ENCODE data around the gene EPC2.
"Not testable (repeated sequence)": the region's sequence is repeated elsewhere in the genome, so short reads cannot be mapped to it uniquely, and the experiment has no call there.

Gene EPC2

GRCh38 chr2:148721991-148722777 lies 77.6 kb downstream of the EPC2 start:
- no peak for DNase-seq (ENCODE audit: low read depth)

GRCh38 chr2:148725564-148725963 lies 81.0 kb downstream of the EPC2 start:
- no peak for DNase-seq (ENCODE audit: low read depth)

GRCh38 chr2:148726228-148726627 lies 81.7 kb downstream of the EPC2 start:
- no peak for DNase-seq (ENCODE audit: low read depth)

- DNase-seq (ENCODE audit: low read depth), result no peak
Observed at GRCh38 chr2:148730085-148730484, 85.5 kb downstream of the EPC2 start.

- no peak for DNase-seq (ENCODE audit: low read depth)
Observed at GRCh38 chr2:148737742-148738141, 93.2 kb downstream of the EPC2 start.

GRCh38 chr2:148739454-148740105 lies 95.0 kb downstream of the EPC2 start:
- no peak for DNase-seq (ENCODE audit: low read depth)

- DNase-seq (ENCODE audit: low read depth), result no peak
Observed at GRCh38 chr2:148742373-148742772, 97.8 kb downstream of the EPC2 start.

GRCh38 chr2:148745151-148745851 lies 100.8 kb downstream of the EPC2 start:
- no peak for DNase-seq (ENCODE audit: low read depth)

- DNase-seq (ENCODE audit: low read depth), result no peak
Observed at GRCh38 chr2:148746973-148747372, 102.4 kb downstream of the EPC2 start.

- DNase-seq (ENCODE audit: low read depth), result no peak
Observed at GRCh38 chr2:148751907-148752306, 107.4 kb downstream of the EPC2 start.

GRCh38 chr2:148752977-148753376 lies 108.4 kb downstream of the EPC2 start:
- no peak for DNase-seq (ENCODE audit: low read depth)

GRCh38 chr2:148754864-148755263 lies 110.3 kb downstream of the EPC2 start:
- DNase-seq (ENCODE audit: low read depth), result no peak

GRCh38 chr2:148756292-148756975 lies 111.9 kb downstream of the EPC2 start:
- no peak for DNase-seq (ENCODE audit: low read depth)

GRCh38 chr2:148764815-148765214 lies 120.3 kb downstream of the EPC2 start:
- DNase-seq (ENCODE audit: low read depth), result no peak

- DNase-seq (ENCODE audit: low read depth), result no peak
Observed at GRCh38 chr2:148770047-148770446, 125.5 kb downstream of the EPC2 start.

- no peak for DNase-seq (ENCODE audit: low read depth)
Observed at GRCh38 chr2:148781544-148781943, 137.0 kb downstream of the EPC2 start.

- no peak for DNase-seq (ENCODE audit: low read depth)
Observed at GRCh38 chr2:148789059-148789458, 144.5 kb downstream of the EPC2 start.

GRCh38 chr2:148790172-148790571 lies 145.6 kb downstream of the EPC2 start:
- not testable (repeated sequence) for DNase-seq (ENCODE audit: low read depth)

- DNase-seq (ENCODE audit: low read depth), result no peak
Observed at GRCh38 chr2:148794558-148794957, 150.0 kb downstream of the EPC2 start.

GRCh38 chr2:148796735-148797512 lies 152.4 kb downstream of the EPC2 start:
- no peak for DNase-seq (ENCODE audit: low read depth)

- DNase-seq (ENCODE audit: low read depth), result no peak
Observed at GRCh38 chr2:148802448-148803220, 158.1 kb downstream of the EPC2 start.

Data from activated T-helper 1 cell treated with Interleukin-2 at 50 U/mL for 16 hours (primary cell).